Measurements from ENCODE around the gene ZMAT5. TPM values are rescaled to one million over a fixed set of nuclear protein-coding genes. Genes with fewer than 3 reads are reported as not detected.

The ZMAT5 gene
- polyA plus RNA-seq, 2 of the 4 experiments (the other 2 are of a cell fraction): 13.0 to 13.3 TPM

- no peak for TF ChIP-seq RARB (CRISPR knock-in tag; IDR thresholded peaks at IDR 0.05)
- TF ChIP-seq NFE2L2 (conservative IDR thresholded peaks at IDR 0.05; ENCODE audit: low read length): no peak
Observed at GRCh38 chr22:29734838-29735237, 32.0 kb downstream of the ZMAT5 start (continued).

GRCh38 chr22:29734406-29734805 is 32.4 kb downstream of the ZMAT5 start:
- no peak for FAIRE-seq
- no peaks in the 10 kb centered on the region for H3K9me3 ChIP-seq
- no peaks in the 10 kb centered on the region for H3K4me1 ChIP-seq
- no peak overlapping the region for H3K27ac ChIP-seq
- H3K4me2 ChIP-seq: no peak overlapping the region
- POLR2A ChIA-PET: no interaction called here
- no peak for DNase-seq (ENCODE audit: low read depth in 1 of 2, low spot score in 1 of 2)
- ATAC-seq: no peak
- 92% methylated on average over 8 of the region's 8 CpGs for WGBS (ENCODE audit: missing lambda C conversion rate)
- TF ChIP-seq MAFK (IDR thresholded peaks at IDR 0.05; ENCODE audit: partially characterized antibody) (no peak), RARB (CRISPR knock-in tag; IDR thresholded peaks at IDR 0.05) (no peak), ZFP36 (IDR thresholded peaks at IDR 0.05; ENCODE audit: borderline replicate concordance, partially characterized antibody) (no peak), HDAC2 (IDR thresholded peaks at IDR 0.05) (no peak), HEYL (CRISPR knock-in tag; IDR thresholded peaks at IDR 0.05) (no peak), CHD2 (IDR thresholded peaks at IDR 0.05; ENCODE audit: low read length, partially characterized antibody) (no peak), PHF8 (IDR thresholded peaks at IDR 0.05; ENCODE audit: borderline replicate concordance, low read depth) (no peak), POLR2AphosphoS2 (conservative IDR thresholded peaks at IDR 0.05; ENCODE audit: low read length) (no peak), RFX5 (IDR thresholded peaks at IDR 0.05) (no peak), CEBPB (IDR thresholded peaks at IDR 0.05) (no peak), FOSB (CRISPR knock-in tag; IDR thresholded peaks at IDR 0.05) (no peak), JUN (IDR thresholded peaks at IDR 0.05) (no peak)
- CTCF ChIA-PET: interaction anchor here (1.0 to 1.4 kb wide), 2 partner anchors 135 to 354 kb away, joined by 3 to 4 read pairs; no protein-coding TSS in a partner anchor
- H3K4me3 ChIP-seq: no peak overlapping the region

GRCh38 chr22:29733362-29734201 is 33.2 kb downstream of the ZMAT5 start:
- POLR2A ChIA-PET: no interaction called here
- H3K4me1 ChIP-seq: no peaks in the 10 kb centered on the region
- H3K4me3 ChIP-seq: no peak overlapping the region
- CTCF ChIA-PET: interaction anchor here (1.0 to 1.4 kb wide), 2 partner anchors 136 to 355 kb away, joined by 3 to 4 read pairs; no protein-coding TSS in a partner anchor
- no peak overlapping the region for H3K27ac ChIP-seq
- ATAC-seq: no peak
- DNase-seq (ENCODE audit: low read depth in 1 of 2, low spot score in 1 of 2): no peak
- WGBS (ENCODE audit: missing lambda C conversion rate): 77% methylated on average over 13 of the region's 19 CpGs
- H3K4me2 ChIP-seq: no peak overlapping the region
- no peaks in the 10 kb centered on the region for H3K9me3 ChIP-seq
- FAIRE-seq: no peak
- TF ChIP-seq ELK1 (IDR thresholded peaks at IDR 0.05; ENCODE audit: low read depth, low read length) (no peak), POLR2A (IDR thresholded peaks at IDR 0.05; ENCODE audit: low read length) (no peak), ESRRA (IDR thresholded peaks at IDR 0.05; ENCODE audit: borderline replicate concordance, low read length) (no peak), CEBPB (IDR thresholded peaks at IDR 0.05) (no peak), CHD2 (IDR thresholded peaks at IDR 0.05; ENCODE audit: low read length, partially characterized antibody) (no peak), RAD21 (conservative IDR thresholded peaks at IDR 0.05 in 1 of 2, IDR thresholded peaks at IDR 0.05 in 1 of 2) (no peak), MAX (IDR thresholded peaks at IDR 0.05) (no peak), RARB (CRISPR knock-in tag; IDR thresholded peaks at IDR 0.05) (no peak), GATA3 (IDR thresholded peaks at IDR 0.05; ENCODE audit: borderline replicate concordance) (no peak), CTCF (IDR thresholded peaks at IDR 0.05) (no peak)

All from A549 (cell line).